GM19468 (cell line): ENCODE measurements around the gene CACNA2D2.
"Not testable (repeated sequence)": the region's sequence is repeated elsewhere in the genome, so short reads cannot be mapped to it uniquely, and the experiment has no call there.

Experiments used
- ATAC-seq: cut with Tn5 transposase; IDR thresholded peaks from one replicate; pipeline ENCODE4 v1.9.1; 2021; ENCODE audit warnings: mild to moderate bottlenecking, moderate library complexity, moderate number of reproducible peaks; ENCODE audit not compliant: unreplicated experiment; ENCODE audit errors: extremely low read depth

Gene CACNA2D2

DNA sequence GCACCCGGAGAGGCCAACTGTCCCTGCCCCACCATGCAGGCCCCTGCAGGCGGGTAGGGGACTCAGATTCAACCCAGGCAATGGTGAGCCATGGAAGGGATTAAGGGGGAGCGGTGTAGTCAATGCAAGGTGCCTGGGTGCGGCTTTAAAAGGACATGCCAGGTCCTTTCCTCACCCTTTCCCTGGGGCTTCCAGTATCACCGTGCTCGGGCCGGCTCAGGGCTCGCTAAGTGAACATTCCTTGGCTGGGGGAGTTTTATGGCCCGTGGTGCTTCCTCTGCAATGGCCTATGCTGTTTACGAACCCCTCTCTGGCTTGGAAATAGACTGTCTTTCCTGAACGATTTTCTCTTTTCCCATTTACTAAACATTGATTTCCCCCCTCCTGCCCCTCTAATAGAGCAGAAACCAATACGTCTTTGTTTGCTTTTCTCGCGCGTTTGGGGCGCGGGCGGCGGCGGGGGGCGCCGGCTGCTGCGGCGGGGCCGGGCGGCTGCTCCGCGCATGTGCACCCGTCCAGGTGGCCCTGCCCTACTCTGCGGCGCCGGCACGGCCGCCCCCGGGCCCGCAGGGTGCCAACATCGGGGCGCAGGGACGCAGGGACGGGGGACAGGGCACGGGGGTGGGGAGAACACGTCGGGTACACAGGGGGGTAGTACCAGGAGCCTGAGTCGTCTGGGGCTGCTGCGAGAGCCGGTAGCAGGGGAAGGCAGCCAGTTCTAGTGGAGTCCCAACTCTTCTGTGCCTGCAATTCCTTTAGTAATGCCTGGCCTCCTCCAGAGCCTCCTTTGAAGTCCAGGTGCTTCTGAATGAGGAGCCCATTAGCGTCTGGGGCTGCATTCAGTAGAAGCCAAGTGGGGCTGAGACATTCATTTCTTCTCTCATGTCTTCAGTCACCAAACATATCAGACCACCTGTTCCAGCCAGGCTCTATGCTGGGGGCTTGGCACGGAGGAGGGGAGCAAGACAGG, 26.9 kb upstream of the CACNA2D2 start:
- ATAC-seq, result no peak

DNA sequence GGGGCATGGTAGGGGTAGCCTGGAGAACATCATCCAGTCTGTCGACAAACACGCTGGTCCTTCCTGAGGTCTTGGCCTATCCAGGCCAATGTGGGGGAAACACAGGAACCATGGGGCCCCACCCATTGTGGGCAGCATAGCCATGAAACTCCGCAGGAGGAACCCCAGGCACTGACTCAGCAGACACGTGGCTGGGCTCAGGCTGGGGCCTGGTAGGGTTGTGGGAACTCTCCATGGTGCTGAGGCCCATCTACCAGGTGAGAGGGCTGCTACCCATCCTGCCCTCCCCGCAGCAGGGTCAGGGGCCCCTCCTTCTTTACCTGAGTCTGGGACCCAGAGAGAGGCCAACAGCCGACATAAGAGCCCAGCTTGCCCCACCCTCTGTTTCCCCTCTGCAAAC, 22.6 kb upstream of the CACNA2D2 start:
- no peak for ATAC-seq

DNA sequence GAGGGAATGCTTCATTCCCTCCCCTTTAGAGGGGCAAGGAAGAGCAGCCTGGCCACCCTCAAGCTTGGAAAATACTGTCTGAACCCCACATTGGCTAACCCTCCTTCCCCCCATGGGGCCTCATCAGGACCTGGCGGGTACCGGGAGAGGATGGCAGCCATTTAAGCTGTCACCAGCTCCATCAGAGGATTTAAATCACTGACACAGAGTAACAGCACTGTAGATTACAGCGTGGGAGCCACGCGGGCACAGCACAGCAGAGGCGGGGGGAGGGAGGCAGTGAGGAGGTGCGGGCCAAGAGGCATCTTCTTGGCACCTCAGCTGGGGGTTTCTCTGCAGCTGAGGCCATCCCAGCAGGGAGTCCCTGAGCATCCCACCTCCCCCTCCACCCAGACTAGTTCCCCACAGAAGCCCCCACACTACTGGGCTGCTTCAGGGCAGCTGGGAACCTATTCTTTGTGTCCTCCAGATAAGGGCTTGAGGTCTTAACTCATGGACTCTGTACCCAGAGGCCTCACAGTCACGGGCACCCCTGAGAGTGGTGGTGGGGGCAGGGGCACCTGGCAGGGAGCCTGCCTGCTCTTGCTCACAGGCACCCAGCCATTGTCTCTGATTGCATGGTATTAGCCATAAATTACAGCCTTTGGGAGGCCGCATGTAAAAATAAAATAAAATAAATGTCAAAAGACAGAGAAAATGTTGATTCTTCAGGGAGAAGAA, 21.9 kb upstream of the CACNA2D2 start:
- ATAC-seq, result no peak

DNA sequence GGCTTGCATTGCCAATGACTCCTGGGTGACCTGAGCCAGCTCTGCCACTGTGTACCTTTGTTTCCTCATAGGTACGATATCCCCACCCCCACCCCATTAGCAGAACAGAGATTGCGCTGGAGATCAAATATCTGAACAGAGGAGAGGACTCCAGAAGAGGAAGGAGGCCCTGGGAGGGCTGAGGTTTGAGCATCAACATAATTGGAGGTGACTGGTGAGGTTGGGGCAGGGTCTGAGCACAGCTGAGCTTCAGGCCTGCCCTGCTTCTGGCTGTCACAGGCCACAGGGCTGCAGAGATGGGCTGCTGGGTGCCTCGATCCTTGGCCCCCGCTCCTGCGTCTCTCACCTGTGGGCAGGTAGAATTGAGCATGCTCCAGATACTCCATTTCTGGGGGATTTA, 21.3 kb upstream of the CACNA2D2 start:
- ATAC-seq, result no peak

DNA sequence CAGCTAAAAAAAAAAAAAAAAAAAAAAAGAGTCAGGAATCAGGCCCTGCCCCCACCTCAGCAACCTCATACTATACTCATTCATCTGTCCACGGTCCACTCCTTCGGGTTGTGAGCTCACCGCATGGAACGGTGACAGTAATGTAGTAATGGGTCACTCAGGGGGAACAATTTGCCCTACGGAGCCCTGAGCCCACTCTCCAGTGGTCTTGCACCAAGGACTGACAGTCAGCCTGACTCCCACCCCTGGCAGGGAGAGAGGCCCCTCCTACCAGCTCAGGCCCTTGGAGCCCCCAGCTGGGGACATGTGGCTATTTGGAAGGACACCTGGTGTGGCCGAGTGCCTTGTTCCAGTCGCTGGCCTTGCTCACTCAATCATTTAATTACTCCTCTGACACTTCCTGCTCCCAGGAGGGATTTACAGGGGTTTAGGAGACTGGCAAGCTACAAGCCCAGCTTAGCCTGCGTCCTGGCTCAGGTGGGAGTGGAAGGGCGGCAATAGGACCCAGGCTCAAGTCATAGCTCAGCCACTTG, 19.9 kb upstream of the CACNA2D2 start:
- ATAC-seq, result no peak

DNA sequence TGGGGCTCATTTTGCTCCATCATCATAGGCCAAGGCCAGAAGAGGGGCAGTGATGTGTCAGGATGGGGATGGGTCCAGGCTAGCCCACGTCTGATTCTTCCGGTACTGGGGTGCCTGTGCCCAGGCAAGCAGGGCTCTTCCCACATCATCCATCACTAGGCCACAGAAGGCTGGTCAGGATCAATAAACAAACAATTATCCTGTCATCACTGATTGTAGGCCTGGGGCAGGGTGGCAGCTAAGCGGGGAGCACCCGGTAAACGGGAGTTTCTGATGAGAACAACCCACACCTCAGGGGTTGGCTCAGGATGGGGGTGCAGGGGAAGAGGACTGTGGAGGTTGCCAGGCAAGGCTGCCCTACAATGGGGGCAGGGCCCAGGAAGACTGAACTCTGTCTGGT, 18.1 kb upstream of the CACNA2D2 start:
- no peak for ATAC-seq

DNA sequence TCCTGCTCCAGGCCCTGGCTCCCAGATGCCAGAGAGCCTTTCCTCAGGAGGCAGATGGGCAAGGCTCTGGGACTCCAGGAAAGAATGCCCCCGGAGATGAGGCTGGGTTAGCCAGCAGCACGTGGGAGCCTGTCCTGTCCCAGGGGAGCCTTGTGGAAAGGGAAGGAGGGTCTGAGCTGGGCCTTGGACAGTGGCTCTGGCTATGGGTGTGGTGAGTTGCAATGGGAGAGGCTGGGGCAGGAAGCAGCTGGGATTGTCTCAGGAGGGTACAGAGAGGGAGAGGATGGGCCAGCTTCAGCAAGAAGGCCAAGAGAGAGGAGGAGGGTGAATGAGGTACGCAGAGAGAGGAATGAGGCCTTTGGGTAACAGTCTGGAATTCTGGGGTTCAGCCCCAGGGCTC, 17.4 kb upstream of the CACNA2D2 start:
- ATAC-seq, result no peak

DNA sequence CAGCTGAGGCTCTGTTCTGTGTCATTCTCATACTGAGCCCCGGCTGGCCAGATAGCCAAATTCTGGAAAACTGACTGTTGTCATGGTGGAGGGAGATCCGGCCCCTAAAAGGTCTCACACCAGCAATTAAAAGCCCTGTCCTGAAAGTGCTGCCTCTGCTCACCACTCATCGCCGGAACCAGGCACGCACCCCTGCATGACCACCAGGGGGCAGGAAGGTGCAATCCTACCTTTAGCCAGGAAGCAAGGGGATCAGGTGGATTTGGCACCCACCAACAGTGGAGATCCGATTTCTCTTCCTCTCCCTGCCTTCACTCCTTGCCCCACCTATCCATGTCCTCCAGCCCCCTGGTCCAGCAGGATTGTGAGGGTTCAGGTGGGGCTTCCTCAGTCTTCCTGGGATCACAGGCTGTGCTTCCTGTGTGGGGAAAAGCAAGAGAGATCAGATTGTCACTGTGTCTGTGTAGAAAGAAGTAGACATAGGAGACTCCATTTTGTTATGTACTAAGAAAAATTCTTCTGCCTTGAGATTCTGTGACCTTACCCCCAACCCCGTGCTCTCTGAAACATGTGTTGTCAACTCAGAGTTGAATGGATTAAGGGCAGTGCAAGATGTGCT, 16.1 kb upstream of the CACNA2D2 start:
- no peak for ATAC-seq

DNA sequence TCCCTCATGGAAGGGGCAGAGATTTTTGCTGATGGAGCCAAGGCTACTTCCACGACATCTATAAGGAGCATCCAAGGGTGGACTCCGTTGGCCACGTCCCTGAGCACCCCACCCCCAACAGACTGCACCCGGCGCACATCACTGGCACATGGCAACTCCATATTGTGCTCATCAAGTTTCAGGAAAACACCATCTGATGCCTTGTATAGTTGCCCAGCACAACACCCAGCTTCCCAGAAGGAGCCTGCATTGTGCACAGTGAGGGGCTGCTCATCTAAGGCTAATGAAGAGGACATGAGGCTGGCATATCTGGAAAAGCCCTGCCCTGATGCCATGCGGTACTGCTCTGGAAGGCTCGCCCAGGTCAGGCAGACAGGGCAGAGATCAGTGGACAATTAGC, 15.0 kb upstream of the CACNA2D2 start:
- ATAC-seq, result no peak

DNA sequence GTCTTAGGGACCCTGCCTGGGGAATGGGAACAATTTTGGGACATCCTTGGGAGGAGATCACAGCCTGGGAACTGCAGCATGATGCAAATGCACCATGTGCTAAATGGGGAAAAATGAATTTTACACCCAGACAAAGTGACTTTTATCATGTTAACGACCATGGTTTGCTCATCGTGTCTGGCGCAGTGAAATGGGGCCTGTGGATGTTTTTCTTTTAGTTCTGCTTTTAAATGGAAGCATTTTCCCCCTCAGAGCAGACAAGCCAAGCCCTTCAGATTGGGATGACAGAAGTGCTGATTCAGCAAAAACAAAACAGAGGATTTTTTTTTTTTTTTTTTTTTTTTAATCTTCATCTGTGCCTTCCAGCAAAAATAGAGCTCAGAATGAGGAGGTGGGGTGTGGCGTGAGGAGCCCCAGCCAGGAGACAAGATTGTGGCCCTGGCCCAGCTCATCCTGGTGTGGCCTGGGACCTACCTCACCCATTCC, 14.3 kb upstream of the CACNA2D2 start:
- ATAC-seq, result no peak

DNA sequence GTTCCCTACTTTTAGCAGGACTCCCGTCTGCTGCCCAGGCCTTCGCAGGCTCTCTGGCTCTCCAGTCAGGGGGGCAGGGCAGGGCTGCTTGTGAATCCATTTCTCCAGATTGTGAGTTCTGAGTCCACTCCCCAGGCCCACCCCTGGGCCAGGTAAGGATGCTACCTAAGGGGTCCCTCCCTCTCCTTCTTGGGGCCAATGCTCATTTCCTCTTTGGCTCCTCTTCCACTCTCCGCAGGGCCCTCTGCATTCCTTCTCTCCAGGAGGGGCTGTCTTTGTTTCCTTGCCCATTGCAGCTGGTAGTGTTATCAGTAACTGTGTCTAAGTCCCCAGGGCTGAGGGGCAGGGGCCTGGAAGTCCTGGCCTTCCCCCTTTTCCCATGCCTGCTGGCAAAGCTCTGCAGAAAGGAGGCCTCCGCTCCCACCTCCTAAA, 13.0 kb upstream of the CACNA2D2 start:
- no peak for ATAC-seq

DNA sequence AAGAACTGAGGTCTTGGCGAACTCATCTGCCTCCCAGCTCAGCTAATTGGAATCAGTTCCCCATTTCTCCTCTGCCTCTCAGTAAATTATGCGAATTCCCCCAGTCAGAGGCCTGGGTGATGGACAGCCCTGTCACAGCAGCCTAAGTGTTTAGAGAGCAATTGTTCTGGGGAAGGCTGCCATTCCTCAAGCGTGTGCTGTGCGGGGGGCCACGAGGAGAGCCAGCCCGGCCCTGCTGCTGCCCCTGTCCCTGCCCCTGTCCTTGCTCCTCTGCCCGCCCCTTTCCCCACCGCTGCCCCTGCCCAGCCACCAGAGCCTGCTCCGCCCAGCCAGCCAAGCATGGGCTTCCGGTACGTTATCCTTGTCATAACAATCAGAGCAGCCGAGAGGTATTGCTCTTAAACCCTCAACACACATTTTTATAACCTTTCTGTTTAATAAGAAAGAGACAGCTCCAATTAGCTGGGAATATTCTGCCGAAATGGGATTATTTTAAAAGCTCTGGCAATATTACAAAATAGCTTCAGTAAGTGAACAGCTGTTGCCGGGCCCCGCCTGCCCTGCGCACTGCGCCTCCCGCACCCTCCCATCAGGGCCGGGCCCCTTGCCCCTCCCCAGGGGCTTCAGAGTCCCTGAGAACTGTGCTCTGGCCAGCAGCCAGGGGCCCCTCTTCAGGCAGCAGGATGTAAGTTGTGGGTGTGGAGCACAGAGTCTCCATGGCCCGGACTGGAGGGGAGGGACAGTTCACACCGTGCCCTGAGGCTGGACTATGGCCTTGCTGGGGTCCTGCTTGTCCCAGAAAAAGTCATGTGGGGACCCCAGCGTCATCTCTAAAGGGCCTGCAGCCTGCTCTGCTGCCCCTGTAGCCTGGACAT, 12.4 kb upstream of the CACNA2D2 start:
- no peak for ATAC-seq

DNA sequence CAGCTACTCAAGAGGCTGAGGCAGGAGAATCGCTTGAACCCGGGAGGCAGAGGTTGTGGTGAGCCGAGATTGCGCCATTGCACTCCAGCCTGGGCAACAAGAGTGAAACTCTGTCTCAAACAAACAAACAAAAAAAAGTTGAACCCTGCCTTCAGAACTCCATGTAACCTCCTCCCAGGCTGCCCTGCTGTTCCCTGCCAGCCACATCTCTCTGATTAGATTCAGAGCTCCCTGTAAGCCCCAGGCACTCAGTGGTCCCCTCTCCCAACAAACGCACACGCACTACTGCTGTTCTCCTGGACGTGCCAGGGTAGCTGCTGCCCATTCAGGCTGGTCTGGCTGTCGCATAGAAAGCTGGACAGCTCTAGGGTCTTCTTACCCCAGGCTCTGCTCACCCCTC, 9.5 kb upstream of the CACNA2D2 start:
- not testable (repeated sequence) for ATAC-seq

DNA sequence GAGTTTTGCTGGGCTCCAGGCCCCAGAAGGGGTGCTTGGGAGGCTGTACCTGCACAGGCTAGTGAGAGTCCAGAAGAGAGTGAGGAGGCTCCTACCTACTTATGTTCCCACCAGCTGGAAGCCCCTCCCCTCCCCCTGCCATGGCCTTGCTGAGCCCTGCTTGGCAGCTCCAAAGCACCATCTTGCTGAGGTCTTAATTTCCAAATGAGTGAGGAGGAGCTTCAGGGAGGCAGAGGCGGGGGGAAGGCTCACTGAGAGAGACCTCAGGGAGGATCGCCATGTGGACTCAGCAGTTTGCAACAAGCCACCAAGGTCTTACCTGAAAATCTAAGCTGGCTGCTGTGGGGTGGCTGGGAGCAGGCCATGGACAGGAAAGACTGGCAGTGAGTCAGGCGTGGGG, 8.7 kb upstream of the CACNA2D2 start:
- no peak for ATAC-seq

DNA sequence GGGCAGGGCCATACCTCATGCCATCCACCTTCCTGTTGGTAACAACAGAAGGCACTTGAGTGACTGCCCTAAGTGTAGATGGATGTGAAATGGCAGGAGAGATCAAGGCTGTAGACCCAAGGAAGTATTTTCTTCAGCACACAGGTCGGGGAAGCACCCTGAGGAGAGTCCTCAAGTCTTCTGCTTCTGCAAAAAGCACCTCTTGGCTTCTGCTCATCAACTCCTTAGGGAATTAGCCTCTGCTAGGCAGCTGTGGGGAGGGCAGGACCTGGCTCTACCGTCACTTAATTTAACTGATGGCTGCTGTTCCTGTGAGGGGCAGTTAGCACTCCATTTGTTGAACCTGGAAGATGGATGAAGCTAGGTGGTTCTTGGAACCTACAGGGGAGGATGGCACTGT, 6.9 kb upstream of the CACNA2D2 start:
- no peak for ATAC-seq

DNA sequence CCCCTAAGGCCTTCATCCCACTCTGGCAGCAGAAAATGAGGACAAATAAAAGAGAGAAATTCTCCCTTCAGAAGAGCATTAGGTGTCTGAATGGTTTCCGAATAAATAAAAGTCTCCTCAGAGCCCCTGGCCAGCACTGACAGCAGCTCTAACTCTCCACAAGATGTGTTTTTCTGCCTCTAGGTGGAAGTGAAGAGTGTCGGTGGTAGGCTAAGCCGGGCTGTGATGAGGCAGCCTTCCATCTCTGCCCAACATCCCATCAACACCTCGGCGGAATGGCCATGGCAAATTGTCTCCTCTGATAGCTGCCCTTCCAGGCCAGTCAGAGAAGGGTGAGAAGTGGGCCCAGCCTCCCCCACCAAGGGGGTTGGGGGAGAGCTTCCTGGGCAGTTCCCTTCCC, 6.3 kb upstream of the CACNA2D2 start:
- no peak for ATAC-seq

DNA sequence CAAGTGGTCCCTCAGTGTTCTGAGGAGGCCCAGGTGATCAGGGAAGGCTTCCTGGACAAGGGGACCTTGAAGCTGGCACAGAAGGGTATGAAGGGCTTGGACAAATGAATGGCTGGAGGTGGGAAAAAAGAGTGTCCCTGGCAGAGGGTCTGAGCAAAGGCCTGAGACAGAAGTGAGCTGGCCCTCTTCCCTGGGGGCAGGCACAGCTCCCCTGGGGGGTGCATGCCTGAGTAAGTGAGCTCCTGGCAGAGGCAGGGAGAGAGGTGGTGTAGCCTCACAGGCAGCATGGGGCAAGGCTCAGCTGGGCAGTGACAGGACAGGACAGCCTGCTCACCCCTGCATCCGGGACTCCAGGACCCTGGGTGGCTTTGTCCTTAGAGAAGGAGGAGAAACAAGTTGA, 5.4 kb upstream of the CACNA2D2 start:
- no peak for ATAC-seq

DNA sequence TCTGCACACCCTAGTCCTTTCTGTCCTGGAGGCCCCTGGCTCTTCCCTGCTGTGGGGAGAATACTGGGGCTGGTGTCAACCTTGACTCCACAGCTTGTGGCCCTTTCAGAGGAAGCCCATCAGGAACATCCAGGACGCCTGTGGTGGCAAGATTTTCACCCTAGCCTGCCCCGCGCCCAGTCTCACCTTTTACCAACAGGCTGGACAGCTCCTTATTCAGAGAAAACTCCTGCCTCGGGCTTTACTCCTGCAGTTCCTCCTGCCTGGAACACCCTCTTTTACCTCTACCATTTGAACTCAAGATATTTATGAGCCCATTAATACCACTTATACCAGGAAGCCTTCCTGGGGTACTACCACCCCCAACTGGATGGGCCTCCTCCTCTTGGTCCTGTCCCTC, 2.7 kb upstream of the CACNA2D2 start:
- ATAC-seq, result no peak

DNA sequence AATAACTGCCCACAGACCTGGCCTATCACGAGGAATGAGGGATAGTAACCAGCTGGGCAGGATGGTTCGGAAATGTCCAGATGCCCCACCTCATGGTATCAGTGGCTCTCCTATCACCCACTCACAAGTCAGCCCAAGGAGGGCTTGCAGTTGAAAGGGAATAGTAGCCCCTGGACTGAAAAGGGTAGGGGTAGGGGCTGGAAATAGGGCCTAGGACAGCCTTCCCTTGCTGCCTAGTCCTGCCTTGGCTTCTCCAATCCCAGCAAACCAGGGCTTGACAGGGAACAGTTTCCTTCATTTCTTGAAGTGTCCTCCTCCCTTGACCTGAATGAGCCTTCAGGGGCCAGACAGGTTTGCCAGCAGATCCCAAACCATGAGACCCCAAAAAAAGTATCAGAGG, 1.2 kb upstream of the CACNA2D2 start:
- no peak for ATAC-seq
